GM12878 (cell line): ENCODE data around the gene DIAPH3. TPM values are rescaled to one million over a fixed set of nuclear protein-coding genes. Genes with fewer than 3 reads are reported as not detected.

ENCODE experiments used
- ATAC-seq: fragments of 200-7000 bp; cut with Tn5 transposase; 3 replicates; pipeline ENCODE4 v1.9.1; 2020; ENCODE audit warnings: mild to moderate bottlenecking, moderate library complexity
- BruUV-seq: library from RNA; stranded (reverse); fragments of 400-500 nt; replicated peaks from 2 replicates; lab custom pipeline; 2021; lab: Mats Ljungman, UMichigan
- CTCF ChIA-PET: fragments of 300-600 bp; sonication (Branson Sonifier 250); formaldehyde crosslinking; extraction: SDS; loops from one replicate; lab custom pipeline; 2021; ENCODE audit warnings: inconsistent platforms; lab: Yijun Ruan, JAX
- POLR2A ChIA-PET: fragments of 350-600 bp; formaldehyde crosslinking; extraction: SDS; loops from one replicate; lab custom pipeline; 2021; ENCODE audit warnings: inconsistent platforms; lab: Charles Lee
- RAD21 ChIA-PET: fragments of 300-600 bp; sonication (Branson Sonifier 250); formaldehyde crosslinking; loops from one replicate; lab custom pipeline; 2023; ENCODE audit warnings: antibody characterized with exemption; ENCODE audit not compliant: unreplicated experiment; lab: Charles Lee
- SMC1A ChIA-PET: fragments of 300-600 bp; sonication (Branson Sonifier 250); formaldehyde crosslinking; loops from one replicate; lab custom pipeline; 2023; ENCODE audit not compliant: unreplicated experiment, uncharacterized antibody; lab: Charles Lee
- DNase-seq: peaks from one replicate; pipeline ENCODE4 v3.0.0-alpha.2; 2011; ENCODE audit warnings: low read depth, low spot score
- FAIRE-seq: peaks from 3 replicates; lab custom pipeline; 2011; peaks lifted over from hg19 to GRCh38; lab: Jason Lieb, UNC
- H2AFZ ChIP-seq: 2 replicates; pipeline ENCODE4 v1.6.0; 2011; ENCODE audit warnings: low read depth, low read length, control low read depth; ENCODE audit not compliant: control insufficient read depth
- H3K27ac ChIP-seq: 2 replicates; pipeline ENCODE4 v1.5.1; 2011; ENCODE audit warnings: control low read depth; ENCODE audit not compliant: control insufficient read depth, insufficient read depth
- H3K27me3 ChIP-seq, 2 experiments: replicated peaks in 1 of 2; 2 replicates each; pipeline versions ENCODE4 v1.6.0 to v1.6.1; 2011; ENCODE audit warnings: low read length in 1 of 2; ENCODE audit not compliant: control insufficient read depth in 2 of 2, insufficient read depth in 2 of 2
- H3K36me3 ChIP-seq, 2 experiments: 2 replicates each; pipeline ENCODE4 v1.5.1; 2011; ENCODE audit warnings: low read length in 1 of 2; ENCODE audit not compliant: control insufficient read depth in 2 of 2, insufficient read depth in 2 of 2
- H3K4me1 ChIP-seq: 2 replicates; pipeline ENCODE4 v1.6.1; 2011; ENCODE audit warnings: mild to moderate bottlenecking, low read length, moderate library complexity, mixed read lengths; ENCODE audit not compliant: control insufficient read depth, insufficient read depth
- H3K4me2 ChIP-seq: 2 replicates; pipeline ENCODE4 v1.6.0; 2011; ENCODE audit warnings: control low read depth; ENCODE audit not compliant: control insufficient read depth, insufficient read depth
- H3K4me3 ChIP-seq: fragments of 200-600 bp; sonication (generic); 2 replicates; pipeline ENCODE4 v1.5.1; 2016
- H3K79me2 ChIP-seq: 2 replicates; pipeline ENCODE4 v1.6.0; 2011; ENCODE audit warnings: low read length; ENCODE audit not compliant: control insufficient read depth, insufficient read depth
- H3K9ac ChIP-seq: 2 replicates; pipeline ENCODE4 v1.8.0; 2011; ENCODE audit warnings: low read length, control low read depth, mixed read lengths; ENCODE audit not compliant: control insufficient read depth, insufficient read depth
- H3K9me3 ChIP-seq: replicated peaks from 3 replicates; pipeline ENCODE4 v1.5.1; 2011; ENCODE audit warnings: mild to moderate bottlenecking, low read length; ENCODE audit not compliant: control insufficient read depth, insufficient read depth
- H4K20me1 ChIP-seq: 2 replicates; pipeline ENCODE4 v1.6.0; 2011; ENCODE audit not compliant: control insufficient read depth, insufficient read depth
- CEBPB ChIP-seq, 2 experiments: fragments of 150-350 bp in 1 of 2; IDR thresholded peaks; 2 replicates each; pipeline ENCODE4 v1.6.1; 2012 to 2014; ENCODE audit warnings: low read depth in 2 of 2, low read length in 2 of 2, borderline replicate concordance in 1 of 2, inconsistent platforms in 1 of 2
- CHD4 ChIP-seq: fragments of 200-600 bp; sonication (generic); IDR thresholded peaks from 2 replicates; pipeline ENCODE4 v1.6.1; 2016; ENCODE audit warnings: mild to moderate bottlenecking
- EED ChIP-seq: sonication (generic); IDR thresholded peaks from 2 replicates; pipeline ENCODE4 v1.6.1; 2016; ENCODE audit warnings: antibody characterized with exemption, low read depth
- EP300 ChIP-seq, 2 experiments: fragments of 150-350 bp in 1 of 2; IDR thresholded peaks; 2 replicates each; pipeline ENCODE4 v1.6.1; 2011 to 2012; ENCODE audit warnings: low read depth in 2 of 2, low read length in 2 of 2, borderline replicate concordance in 1 of 2, improper control_type of control experiment in 1 of 2, inconsistent platforms in 1 of 2; ENCODE audit not compliant: control insufficient read depth in 1 of 2
- GABPA ChIP-seq: IDR thresholded peaks from 2 replicates; pipeline ENCODE4 v1.6.1; 2014; ENCODE audit warnings: antibody characterized with exemption, low read depth, mild to moderate bottlenecking, inconsistent platforms
- RAD51 ChIP-seq: fragments of 450-650 bp; IDR thresholded peaks from 2 replicates; pipeline ENCODE4 v1.6.1; 2016; ENCODE audit warnings: moderate library complexity, mild to moderate bottlenecking, inconsistent platforms
- RB1 ChIP-seq: fragments of 450-650 bp; formaldehyde crosslinking; IDR thresholded peaks from 2 replicates; pipeline ENCODE4 v1.6.1; 2017; ENCODE audit warnings: mild to moderate bottlenecking, borderline replicate concordance
- RELA ChIP-seq: fragments of 450-650 bp; IDR thresholded peaks from 2 replicates; pipeline ENCODE4 v1.8.0; 2014; ENCODE audit warnings: borderline replicate concordance; ENCODE audit not compliant: partially characterized antibody
- STAT1 ChIP-seq: fragments of 450-650 bp; conservative IDR thresholded peaks from 2 replicates; pipeline ENCODE4 v1.6.1; 2014; ENCODE audit warnings: antibody characterized with exemption, mild to moderate bottlenecking
- SUZ12 ChIP-seq: fragments of 200-600 bp; sonication (generic); IDR thresholded peaks from one replicate; pipeline ENCODE4 v1.6.1; 2018; ENCODE audit warnings: antibody characterized with exemption, mild to moderate bottlenecking; ENCODE audit not compliant: unreplicated experiment
- ZNF274 ChIP-seq: IDR thresholded peaks from one replicate; pipeline ENCODE4 v1.8.0; 2011; ENCODE audit not compliant: insufficient read length, insufficient read depth
- in situ Hi-C: fragments of 300-500 bp; cut with MboI; formaldehyde crosslinking; loops from 9 replicates; pipeline ENCODE4 v1.14.3; 2018; ENCODE audit warnings: mixed read lengths
- intact Hi-C: fragments of 100-400 bp; cut with micrococcal nuclease; formaldehyde crosslinking; loops from one replicate; pipeline ENCODE4 v1.14.2; 2022; ENCODE audit not compliant: unreplicated experiment
- polyA plus RNA-seq, 11 experiments: library from polyadenylated mRNA; depleted of rRNA in 4 of 11; unstranded in 6 of 11; stranded (reverse) in 5 of 11; fragments of >200 nt; fragmentation: Nextera tagmentation in 4 of 11; fragmentation: Illumina TruSeq in 1 of 11; extraction: Ambion mirVana in 4 of 11; extraction: Trizol in 1 of 11; gene quantifications; 1 replicate in 1 of 11; 2 replicates in 10 of 11; pipeline versions ENCODE4 v1.2.1 to v1.2.3, GENCODE V29; 2011 to 2016; ENCODE audit warnings: inconsistent platforms in 2 of 11, missing spikeins in 2 of 11, low read depth in 1 of 11
- total RNA-seq, 4 experiments: library from RNA; depleted of rRNA in 3 of 4; stranded (reverse); fragments of >200 nt in 3 of 4; fragmentation: Illumina TruSeq in 1 of 4; extraction: Trizol in 1 of 4; gene quantifications; 2 replicates each; pipeline versions ENCODE4 v1.2.1 to v1.2.3, GENCODE V29; 2013 to 2021
- TF ChIP-seq, protein P1 (sequence below): fragments of 450-650 bp; IDR thresholded peaks from 2 replicates; pipeline ENCODE4 v1.6.1; 2018; ENCODE audit warnings: borderline replicate concordance, mild to moderate bottlenecking; ENCODE audit not compliant: partially characterized antibody
- TF ChIP-seq, protein P2 (sequence below): fragments of 450-650 bp; IDR thresholded peaks from 2 replicates; pipeline ENCODE4 v1.6.1; 2017; ENCODE audit warnings: mild to moderate bottlenecking, moderate library complexity
- TF ChIP-seq, protein P3 (sequence below): IDR thresholded peaks from 2 replicates; pipeline ENCODE4 v1.6.1; 2012; ENCODE audit warnings: low read length, inconsistent platforms
- TF ChIP-seq, protein P4 (sequence below): fragments of 450-650 bp; IDR thresholded peaks from 2 replicates; pipeline ENCODE4 v1.6.1; 2017; ENCODE audit warnings: mild to moderate bottlenecking

Gene DIAPH3
- total and polyA plus RNA-seq, 10 of the 15 experiments (the other 5 are each of a cell fraction or from before 2014, with no cell fraction given): 10.1 to 25.2 (median 15.4) TPM

DNA sequence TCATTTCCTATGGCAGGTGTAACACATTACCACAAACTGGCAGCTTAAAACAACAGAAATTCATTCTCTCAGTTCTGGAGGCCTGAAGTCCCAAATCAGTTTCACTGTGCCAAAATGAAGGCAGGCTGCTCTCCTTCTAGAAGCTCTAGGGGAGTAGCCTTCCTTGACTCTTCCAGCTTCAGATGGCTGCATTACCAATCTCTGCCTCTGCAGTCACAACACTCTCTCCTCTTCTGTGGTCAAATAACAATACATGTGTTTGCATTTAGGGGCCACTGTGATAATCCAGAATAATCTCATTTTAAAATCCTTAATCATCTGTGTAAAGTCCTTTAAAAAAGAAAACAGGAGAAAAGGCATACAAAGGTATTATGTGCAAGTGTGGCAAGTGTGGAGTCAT is 7.8 kb downstream of the DIAPH3 start:
- no peaks in the 10 kb centered on the region for H4K20me1 ChIP-seq
- H3K9ac ChIP-seq: no peak overlapping the region
- ChIA-PET POLR2A (no interaction called here), RAD21 (no interaction called here), SMC1A (interaction anchor here (0.7 kb wide), 1 partner anchor 62 kb away, joined by 3 read pairs; no protein-coding TSS in a partner anchor), CTCF (interaction anchor here (0.7 to 1.1 kb wide), 2 partner anchors 11 to 21 kb away, joined by 3 to 4 read pairs; no protein-coding TSS in a partner anchor)
- H3K4me2 ChIP-seq: no peak overlapping the region
- intact Hi-C loops (no loop called here), in situ Hi-C loops (no loop called here)
- no peaks in the 10 kb centered on the region for H3K27me3 ChIP-seq
- no peaks in the 10 kb centered on the region for H3K4me1 ChIP-seq
- DNase-seq (no peak), ATAC-seq (peak; percentile 67), FAIRE-seq (no peak)
- H3K36me3 ChIP-seq: no peaks in the 10 kb centered on the region
- no peak overlapping the region for H3K27ac ChIP-seq
- no peak overlapping the region for H3K4me3 ChIP-seq
- BruUV-seq: no TSS peak
- H2AFZ ChIP-seq: peak overlapping the region; percentile 41
- peaks cover 6% of the 10 kb centered on the region; the same call in 1 of the 3 replicates for H3K9me3 ChIP-seq
- H3K79me2 ChIP-seq: peaks cover 28% of the 10 kb centered on the region
- no peak for TF ChIP-seq CEBPB (IDR thresholded peaks at IDR 0.05; ENCODE audit: borderline replicate concordance in 1 of 2, low read depth in 2 of 2, low read length in 2 of 2)
- no peak for TF ChIP-seq RB1
- TF ChIP-seq, protein P1, sequence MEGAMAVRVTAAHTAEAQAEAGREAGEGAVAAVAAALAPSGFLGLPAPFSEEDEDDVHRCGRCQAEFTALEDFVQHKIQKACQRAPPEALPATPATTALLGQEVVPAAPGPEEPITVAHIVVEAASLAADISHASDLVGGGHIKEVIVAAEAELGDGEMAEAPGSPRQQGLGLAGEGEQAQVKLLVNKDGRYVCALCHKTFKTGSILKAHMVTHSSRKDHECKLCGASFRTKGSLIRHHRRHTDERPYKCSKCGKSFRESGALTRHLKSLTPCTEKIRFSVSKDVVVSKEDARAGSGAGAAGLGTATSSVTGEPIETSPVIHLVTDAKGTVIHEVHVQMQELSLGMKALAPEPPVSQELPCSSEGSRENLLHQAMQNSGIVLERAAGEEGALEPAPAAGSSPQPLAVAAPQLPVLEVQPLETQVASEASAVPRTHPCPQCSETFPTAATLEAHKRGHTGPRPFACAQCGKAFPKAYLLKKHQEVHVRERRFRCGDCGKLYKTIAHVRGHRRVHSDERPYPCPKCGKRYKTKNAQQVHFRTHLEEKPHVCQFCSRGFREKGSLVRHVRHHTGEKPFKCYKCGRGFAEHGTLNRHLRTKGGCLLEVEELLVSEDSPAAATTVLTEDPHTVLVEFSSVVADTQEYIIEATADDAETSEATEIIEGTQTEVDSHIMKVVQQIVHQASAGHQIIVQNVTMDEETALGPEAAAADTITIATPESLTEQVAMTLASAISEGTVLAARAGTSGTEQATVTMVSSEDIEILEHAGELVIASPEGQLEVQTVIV: no peak
- TF ChIP-seq GABPA: no peak
- TF ChIP-seq, protein P2, sequence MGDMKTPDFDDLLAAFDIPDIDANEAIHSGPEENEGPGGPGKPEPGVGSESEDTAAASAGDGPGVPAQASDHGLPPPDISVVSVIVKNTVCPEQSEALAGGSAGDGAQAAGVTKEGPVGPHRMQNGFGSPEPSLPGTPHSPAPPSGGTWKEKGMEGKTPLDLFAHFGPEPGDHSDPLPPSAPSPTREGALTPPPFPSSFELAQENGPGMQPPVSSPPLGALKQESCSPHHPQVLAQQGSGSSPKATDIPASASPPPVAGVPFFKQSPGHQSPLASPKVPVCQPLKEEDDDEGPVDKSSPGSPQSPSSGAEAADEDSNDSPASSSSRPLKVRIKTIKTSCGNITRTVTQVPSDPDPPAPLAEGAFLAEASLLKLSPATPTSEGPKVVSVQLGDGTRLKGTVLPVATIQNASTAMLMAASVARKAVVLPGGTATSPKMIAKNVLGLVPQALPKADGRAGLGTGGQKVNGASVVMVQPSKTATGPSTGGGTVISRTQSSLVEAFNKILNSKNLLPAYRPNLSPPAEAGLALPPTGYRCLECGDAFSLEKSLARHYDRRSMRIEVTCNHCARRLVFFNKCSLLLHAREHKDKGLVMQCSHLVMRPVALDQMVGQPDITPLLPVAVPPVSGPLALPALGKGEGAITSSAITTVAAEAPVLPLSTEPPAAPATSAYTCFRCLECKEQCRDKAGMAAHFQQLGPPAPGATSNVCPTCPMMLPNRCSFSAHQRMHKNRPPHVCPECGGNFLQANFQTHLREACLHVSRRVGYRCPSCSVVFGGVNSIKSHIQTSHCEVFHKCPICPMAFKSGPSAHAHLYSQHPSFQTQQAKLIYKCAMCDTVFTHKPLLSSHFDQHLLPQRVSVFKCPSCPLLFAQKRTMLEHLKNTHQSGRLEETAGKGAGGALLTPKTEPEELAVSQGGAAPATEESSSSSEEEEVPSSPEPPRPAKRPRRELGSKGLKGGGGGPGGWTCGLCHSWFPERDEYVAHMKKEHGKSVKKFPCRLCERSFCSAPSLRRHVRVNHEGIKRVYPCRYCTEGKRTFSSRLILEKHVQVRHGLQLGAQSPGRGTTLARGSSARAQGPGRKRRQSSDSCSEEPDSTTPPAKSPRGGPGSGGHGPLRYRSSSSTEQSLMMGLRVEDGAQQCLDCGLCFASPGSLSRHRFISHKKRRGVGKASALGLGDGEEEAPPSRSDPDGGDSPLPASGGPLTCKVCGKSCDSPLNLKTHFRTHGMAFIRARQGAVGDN: no peak
- TF ChIP-seq, protein P3, sequence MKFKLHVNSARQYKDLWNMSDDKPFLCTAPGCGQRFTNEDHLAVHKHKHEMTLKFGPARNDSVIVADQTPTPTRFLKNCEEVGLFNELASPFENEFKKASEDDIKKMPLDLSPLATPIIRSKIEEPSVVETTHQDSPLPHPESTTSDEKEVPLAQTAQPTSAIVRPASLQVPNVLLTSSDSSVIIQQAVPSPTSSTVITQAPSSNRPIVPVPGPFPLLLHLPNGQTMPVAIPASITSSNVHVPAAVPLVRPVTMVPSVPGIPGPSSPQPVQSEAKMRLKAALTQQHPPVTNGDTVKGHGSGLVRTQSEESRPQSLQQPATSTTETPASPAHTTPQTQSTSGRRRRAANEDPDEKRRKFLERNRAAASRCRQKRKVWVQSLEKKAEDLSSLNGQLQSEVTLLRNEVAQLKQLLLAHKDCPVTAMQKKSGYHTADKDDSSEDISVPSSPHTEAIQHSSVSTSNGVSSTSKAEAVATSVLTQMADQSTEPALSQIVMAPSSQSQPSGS: no peak
- TF ChIP-seq SUZ12: no peak
- no peak for TF ChIP-seq ZNF274
- TF ChIP-seq, protein P4, sequence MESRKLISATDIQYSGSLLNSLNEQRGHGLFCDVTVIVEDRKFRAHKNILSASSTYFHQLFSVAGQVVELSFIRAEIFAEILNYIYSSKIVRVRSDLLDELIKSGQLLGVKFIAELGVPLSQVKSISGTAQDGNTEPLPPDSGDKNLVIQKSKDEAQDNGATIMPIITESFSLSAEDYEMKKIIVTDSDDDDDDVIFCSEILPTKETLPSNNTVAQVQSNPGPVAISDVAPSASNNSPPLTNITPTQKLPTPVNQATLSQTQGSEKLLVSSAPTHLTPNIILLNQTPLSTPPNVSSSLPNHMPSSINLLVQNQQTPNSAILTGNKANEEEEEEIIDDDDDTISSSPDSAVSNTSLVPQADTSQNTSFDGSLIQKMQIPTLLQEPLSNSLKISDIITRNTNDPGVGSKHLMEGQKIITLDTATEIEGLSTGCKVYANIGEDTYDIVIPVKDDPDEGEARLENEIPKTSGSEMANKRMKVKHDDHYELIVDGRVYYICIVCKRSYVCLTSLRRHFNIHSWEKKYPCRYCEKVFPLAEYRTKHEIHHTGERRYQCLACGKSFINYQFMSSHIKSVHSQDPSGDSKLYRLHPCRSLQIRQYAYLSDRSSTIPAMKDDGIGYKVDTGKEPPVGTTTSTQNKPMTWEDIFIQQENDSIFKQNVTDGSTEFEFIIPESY: no peak
- TF ChIP-seq CHD4: no peak
- no peak for TF ChIP-seq RELA
- TF ChIP-seq RAD51: no peak
- TF ChIP-seq STAT1: no peak
- no peak for TF ChIP-seq EED
- TF ChIP-seq EP300 (IDR thresholded peaks at IDR 0.05; ENCODE audit: borderline replicate concordance in 1 of 2, control insufficient read depth in 1 of 2, low read depth in 2 of 2, low read length in 2 of 2): no peak
